GM03348 (cell line): ENCODE data around the gene MICU2.
A peak's percentile ranks its signal among the peaks of the same experiment; 100 is the strongest.
"Not testable (repeated sequence)": the region's sequence is repeated elsewhere in the genome, so short reads cannot be mapped to it uniquely, and the experiment has no call there.

Experiments used
- DNase-seq: peaks from one replicate; pipeline ENCODE4 v3.0.0; 2012; ENCODE audit warnings: low spot score

The MICU2 gene

DNA sequence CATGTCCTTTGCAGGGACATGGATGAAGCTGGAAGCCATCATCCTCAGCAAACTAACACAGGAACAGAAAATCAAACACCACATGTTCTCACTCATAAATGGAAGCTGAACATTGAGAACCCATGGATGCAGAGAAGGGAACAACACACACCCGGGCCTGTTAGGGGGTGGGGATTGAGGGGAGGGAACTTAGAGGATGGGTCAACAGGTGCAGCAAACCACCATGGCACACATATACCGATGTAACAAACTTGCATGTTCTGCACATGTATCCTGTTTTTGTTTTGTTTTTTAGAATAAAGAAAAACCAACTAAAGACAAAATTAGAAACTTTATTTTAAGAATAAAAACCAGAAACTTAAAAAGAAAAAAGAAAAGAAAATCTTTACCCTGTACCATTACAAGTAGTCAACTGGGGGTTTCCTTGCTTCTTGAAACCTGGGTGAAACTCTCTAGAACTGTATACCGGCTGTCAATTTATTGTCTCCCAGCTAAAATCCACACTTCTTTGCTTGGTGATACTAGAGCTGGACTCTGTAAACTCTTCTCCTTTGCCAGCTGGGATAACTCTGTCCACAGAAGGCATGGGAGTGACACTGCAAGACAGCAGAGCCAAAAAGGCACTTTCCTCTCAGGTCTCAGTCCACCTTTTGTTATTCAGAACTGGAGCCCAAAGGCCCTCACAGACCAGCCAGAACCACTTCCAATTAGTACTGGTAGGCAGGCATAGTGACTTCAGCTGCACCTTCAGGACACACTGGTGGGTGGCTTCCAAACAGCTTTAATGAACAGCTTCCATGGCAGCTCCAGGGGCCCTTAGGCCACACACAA lies 9.0 kb downstream of the MICU2 start:
- DNase-seq, result no peak

DNA sequence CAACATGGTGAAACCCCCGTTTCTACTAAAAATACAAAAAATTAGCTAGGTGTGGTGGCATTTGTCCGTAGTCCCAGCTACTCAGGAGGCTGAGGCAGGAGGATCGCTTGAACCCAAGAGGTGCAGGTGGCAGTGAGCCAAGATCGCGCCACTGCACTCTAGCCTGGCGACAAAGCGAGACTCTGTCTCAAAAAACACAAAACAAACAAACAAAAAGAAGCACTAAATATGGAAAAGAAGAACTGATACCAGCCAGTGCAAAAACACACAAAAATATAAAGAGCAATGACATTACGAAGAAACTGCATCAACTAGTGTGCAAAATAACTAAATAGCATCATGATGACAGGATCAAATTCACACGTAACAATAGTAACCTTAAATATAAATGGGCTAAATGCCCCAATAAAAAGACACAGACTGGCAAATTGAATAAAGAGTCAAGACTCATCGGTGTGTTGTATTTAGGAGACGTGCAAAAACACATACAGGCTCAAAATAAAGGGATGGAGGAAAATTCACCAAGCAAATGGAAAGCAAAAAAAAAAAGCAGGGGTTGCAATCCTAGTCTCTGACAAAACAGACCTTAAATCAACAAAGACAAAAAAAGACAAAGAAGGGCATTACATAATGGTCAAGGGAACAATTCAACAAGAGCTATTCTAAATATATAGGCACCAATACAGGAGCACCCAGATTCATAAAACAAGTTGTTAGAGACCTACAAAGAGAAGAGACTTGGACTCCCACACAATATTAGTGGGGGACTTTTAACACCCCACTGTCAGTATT lies 13.1 kb downstream of the MICU2 start:
- DNase-seq, result not testable (repeated sequence)

GRCh38 chr13:21590231-21590630 lies 13.7 kb downstream of the MICU2 start:
- DNase-seq, result no peak

GRCh38 chr13:21589510-21589909 lies 14.5 kb downstream of the MICU2 start:
- DNase-seq, result not testable (repeated sequence)

GRCh38 chr13:21588411-21588810 lies 15.6 kb downstream of the MICU2 start:
- not testable (repeated sequence) for DNase-seq

DNA sequence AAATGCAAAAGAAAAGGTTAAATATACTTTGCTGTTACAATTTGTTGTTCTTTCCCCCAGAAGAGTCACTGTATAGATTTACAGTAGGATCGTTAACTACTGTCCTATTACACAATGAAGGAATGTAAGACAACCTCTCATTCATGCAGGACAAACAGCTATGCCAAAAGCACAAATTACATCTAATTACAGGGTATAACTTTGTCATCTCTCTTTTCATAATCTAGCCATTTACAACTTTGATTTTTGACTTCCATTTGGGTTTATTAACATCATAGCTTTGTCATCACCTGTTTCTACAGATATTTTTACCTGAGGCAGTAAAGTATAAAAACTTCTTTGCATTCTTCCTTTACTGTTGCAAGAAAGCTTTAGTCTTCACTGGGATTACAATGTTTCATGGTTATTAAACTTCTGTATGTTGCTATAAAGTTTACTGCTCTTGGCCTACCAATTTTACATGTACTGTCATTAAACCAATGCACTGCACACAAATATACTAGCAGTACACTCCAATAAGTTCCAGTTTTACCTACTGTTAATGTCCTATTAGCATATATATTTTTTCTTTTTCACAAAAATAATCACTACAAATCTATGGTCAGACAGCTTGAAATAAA lies 18.9 kb downstream of the MICU2 start:
- DNase-seq, result no peak

GRCh38 chr13:21583478-21583877 lies 20.5 kb downstream of the MICU2 start:
- DNase-seq, result peak; percentile 25

DNA sequence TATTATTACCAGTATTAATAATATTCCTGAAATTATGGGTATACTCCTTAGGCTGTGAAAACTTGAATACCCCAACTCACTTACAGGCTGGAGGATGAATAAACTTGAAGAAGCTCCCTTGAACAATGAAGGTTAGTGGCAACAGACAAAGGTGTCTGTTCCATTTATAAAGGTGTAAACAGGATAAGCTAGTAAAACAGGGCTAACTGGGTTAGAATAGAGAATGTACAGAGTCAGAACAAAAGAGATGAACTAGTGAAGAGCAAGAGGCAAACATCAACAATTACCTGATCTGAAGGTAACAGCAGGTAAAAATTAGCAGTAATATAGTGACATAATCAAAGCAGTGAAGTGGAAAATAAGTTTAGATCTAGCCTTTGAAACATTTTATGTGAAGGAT lies 23.2 kb downstream of the MICU2 start:
- no peak for DNase-seq

DNA sequence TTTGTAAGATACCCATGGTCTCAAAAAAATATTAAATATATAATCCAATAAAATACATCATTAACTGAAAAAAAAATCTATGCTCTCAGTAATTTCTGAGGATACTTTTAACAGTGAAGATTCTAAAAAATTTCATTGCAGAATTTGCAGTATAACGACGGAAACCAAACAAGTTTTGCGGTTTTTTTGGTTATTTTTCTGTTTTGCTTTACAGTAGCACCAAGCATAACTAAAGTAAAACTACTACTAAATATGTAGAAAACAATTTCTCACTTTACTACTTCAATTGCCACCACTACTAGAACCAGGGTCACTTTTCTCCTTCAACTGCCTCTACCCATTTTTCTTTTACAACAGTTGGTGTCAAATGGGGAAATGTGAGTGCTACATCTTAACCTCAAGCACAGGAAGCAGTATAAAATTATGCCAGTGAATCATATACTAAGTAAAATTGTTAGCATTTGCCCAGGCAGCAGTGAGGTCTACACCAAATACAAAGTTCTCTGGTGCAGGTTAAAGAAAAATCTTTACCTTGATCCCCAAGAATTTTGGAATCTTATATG lies 24.1 kb downstream of the MICU2 start:
- DNase-seq, result no peak

- no peak for DNase-seq
Observed at GRCh38 chr13:21578748-21579147, 25.2 kb downstream of the MICU2 start.

DNA sequence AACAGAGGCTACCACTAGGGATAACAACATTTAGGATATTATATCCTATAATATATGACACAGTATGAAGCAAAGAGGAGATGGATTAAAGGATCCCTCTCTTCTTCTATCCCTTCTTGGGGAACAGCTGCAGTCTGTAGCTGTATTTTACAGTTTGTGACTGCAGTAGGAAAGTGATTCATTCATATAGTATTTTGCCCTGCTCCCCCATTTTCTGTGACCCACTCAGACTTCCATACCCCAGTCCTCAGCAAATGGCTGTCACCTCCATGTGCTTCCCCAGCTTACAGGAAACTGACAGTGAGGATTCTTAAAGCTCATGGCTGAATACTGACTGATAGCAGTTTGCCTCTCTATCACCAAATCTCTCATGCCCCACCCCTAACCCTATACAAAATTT lies 27.5 kb downstream of the MICU2 start:
- no peak for DNase-seq

DNA sequence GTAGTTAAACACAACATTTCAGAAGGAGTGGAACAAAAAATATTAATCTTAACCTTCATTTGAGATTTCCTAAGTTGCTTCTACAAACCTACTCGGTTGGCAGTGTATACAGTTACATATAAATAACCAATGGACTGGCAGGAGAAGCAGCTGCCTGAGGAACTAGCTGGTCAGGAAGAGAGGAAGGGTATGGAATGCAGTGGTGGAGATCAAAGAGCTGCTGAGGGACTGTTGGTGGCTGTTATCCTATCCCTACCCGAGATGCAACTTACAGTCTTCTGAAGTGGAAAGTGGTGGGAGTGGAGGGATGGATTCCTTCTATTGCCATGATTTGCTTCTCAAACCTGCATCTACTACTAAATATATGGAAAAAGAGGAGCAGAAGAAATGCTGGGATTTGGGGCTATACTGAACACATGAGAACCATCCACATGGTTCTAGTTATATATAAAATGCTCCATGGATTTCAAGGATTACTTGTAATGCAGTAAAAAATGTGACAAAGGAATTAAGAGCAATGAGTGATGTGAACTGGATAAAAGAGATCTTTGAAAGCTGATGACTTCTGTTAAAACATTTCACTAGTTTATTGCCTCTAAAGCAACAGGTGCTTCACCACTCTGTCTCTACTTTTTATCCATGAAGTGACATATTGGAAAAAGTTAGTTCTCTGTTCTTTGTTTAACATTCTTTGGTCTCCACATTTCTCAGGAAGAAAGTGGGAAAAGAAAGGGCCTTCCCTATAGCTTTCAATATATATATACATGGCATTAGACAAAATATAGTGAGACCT lies 29.9 kb downstream of the MICU2 start:
- no peak for DNase-seq

GRCh38 chr13:21569686-21570085 lies 34.3 kb downstream of the MICU2 start:
- DNase-seq, result no peak

DNA sequence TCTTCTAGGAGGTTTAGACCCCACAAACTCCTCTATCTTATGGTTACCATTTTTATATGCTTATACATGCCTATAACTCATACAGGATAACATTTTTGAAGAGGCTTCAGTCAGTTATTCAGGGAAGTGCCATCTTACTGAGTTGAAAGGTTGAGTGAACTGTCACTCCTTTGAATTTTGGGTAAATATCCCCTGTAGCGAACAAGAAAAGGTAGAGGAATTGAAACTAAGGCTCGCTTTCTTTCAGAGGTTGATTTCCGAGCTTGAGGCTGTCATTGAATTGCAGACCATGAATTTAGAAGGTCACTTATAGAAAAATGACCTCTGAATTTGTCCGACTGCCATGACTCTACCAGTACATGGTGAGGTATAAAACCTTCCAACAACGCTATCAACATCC lies 35.1 kb downstream of the MICU2 start:
- no peak for DNase-seq

- no peak for DNase-seq
Observed at GRCh38 chr13:21567714-21568113, 36.3 kb downstream of the MICU2 start.

DNA sequence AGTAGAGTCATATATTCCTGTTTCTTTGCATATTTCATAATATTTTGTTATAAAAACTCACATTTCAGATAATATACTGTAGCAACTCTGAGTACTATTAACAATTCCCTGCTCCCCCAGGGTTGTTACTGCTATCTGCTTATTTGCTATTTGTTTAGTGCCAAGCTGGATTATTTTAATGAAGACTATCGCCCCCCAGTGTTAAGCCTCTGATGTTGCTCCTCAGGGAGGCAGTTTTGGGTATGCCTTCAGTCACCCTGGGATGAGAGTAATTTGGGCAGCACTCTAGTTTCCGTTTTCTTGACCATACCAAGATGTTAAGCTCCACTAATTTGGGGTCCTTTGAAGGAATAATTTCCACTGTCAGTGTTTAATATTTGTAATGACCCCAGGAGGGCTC lies 46.0 kb downstream of the MICU2 start:
- DNase-seq, result peak; percentile 13

DNA sequence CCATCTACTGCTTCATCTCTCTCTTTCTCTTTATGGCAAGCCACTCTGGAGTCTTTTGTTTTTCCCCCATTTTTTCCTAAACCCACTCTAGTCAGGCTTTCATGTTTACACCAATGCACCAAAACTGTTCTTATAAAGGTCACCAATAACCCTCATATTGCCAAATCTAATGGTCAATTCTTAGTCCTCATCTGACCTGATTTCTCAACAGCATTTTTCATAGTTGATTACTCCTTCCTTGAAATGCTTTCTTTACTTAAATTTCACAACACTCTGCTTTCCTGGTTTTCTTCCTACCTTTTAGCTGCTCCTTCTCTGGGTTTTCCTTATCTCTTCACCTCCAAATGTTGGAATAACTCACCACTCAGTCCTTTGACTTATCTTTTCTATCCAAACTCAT lies 47.9 kb downstream of the MICU2 start:
- no peak for DNase-seq

- not testable (repeated sequence) for DNase-seq
Observed at GRCh38 chr13:21553261-21553660, 50.7 kb downstream of the MICU2 start.

DNA sequence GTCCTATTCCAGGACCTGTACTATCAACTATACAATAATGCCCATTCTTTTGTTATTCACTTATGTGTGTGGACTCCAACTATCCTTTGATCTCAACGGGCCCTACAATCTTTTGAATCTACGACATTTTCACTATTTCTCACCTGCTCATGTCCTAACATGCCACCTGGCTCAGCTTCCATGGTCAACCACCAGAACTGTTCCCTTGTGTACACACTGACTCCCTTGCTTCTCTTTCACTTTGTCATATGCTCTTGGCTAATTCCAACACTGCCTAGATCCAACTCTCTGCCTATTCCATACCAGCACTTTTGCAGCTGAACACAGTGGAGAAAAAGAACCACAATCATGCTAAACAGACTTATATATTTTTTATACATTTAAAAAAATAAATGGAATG lies 53.1 kb downstream of the MICU2 start:
- no peak for DNase-seq

DNA sequence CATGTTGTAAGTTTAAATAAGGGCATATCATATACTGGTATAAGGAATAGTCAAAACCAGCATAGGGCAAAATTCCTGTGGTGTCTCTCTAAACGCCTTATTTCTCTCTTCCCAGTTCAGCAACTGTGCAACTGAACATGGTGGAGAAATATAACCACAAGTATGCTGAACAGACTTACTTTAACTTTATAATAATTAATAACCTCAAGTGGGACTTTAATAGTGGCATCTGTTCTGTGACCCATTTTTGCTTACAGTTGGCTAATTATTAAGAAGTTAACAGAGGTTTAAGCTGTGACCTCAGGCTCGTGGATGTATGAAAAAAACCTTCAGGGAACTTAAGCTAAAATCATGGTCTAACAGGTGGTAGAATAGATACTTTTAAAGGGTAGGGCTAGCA lies 54.3 kb downstream of the MICU2 start:
- no peak for DNase-seq

GRCh38 chr13:21548577-21548976 lies 55.4 kb downstream of the MICU2 start:
- no peak for DNase-seq

- peak; percentile 29 for DNase-seq
Observed at GRCh38 chr13:21546372-21546771, 57.6 kb downstream of the MICU2 start.
